Left ventricle myocardium inferior (tissue), 1 donor: ENCODE measurements around the gene KAT2A. TPM values are rescaled to one million over a fixed set of nuclear protein-coding genes. Genes with fewer than 3 reads are reported as not detected.

Experiments
- DNase-seq: peaks from one replicate; pipeline ENCODE4 v3.0.0-alpha.2; 2020
- H3K27ac ChIP-seq: fragments of 200-600 bp; replicated peaks from 2 replicates; pipeline ENCODE4 v1.8.0; 2021
- H3K27me3 ChIP-seq: fragments of 200-600 bp; 2 replicates; pipeline ENCODE4 v1.8.0; 2021; ENCODE audit warnings: low read depth
- H3K36me3 ChIP-seq: fragments of 200-600 bp; 2 replicates; pipeline ENCODE4 v1.8.0; 2021
- H3K4me1 ChIP-seq: fragments of 200-600 bp; 2 replicates; pipeline ENCODE4 v1.8.0; 2021
- H3K4me3 ChIP-seq: fragments of 200-600 bp; 2 replicates; pipeline ENCODE4 v1.8.0; 2021; ENCODE audit warnings: mild to moderate bottlenecking, moderate library complexity
- H3K9me3 ChIP-seq: fragments of 200-600 bp; replicated peaks from 2 replicates; pipeline ENCODE4 v1.8.0; 2021
- intact Hi-C: fragments of 100-400 bp; cut with micrococcal nuclease; formaldehyde crosslinking; loops from one replicate; pipeline ENCODE4 v1.11.0; 2022
- total RNA-seq: library from RNA; stranded (reverse); fragmentation: NEBNext Ultra II Directional; extraction: Animal tissue kit (Norgen Biotek cat#: 25700); gene quantifications from one replicate; pipeline ENCODE4 v1.2.1, GENCODE V29; 2021
- TF ChIP-seq, protein P1 (sequence below): fragments of 200-600 bp; IDR thresholded peaks from 2 replicates; pipeline ENCODE4 v1.8.0; 2021; ENCODE audit warnings: antibody characterized with exemption, mild to moderate bottlenecking, borderline replicate concordance
- donor health status: DM: no; HTN: yes; CAD: no; lungs with severe emphysema.

KAT2A gene
- total RNA-seq, 1 donor from 2014 or later, result 25.7 TPM

GRCh38 chr17:42138749-42139492 is 17.8 kb upstream of the KAT2A start:
- TF ChIP-seq, protein P1, sequence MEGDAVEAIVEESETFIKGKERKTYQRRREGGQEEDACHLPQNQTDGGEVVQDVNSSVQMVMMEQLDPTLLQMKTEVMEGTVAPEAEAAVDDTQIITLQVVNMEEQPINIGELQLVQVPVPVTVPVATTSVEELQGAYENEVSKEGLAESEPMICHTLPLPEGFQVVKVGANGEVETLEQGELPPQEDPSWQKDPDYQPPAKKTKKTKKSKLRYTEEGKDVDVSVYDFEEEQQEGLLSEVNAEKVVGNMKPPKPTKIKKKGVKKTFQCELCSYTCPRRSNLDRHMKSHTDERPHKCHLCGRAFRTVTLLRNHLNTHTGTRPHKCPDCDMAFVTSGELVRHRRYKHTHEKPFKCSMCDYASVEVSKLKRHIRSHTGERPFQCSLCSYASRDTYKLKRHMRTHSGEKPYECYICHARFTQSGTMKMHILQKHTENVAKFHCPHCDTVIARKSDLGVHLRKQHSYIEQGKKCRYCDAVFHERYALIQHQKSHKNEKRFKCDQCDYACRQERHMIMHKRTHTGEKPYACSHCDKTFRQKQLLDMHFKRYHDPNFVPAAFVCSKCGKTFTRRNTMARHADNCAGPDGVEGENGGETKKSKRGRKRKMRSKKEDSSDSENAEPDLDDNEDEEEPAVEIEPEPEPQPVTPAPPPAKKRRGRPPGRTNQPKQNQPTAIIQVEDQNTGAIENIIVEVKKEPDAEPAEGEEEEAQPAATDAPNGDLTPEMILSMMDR, result no peak
- DNase-seq, result no peak
- no peaks in the 10 kb centered on the region for H3K36me3 ChIP-seq
- intact Hi-C loops, result no loop called here
- peaks cover 96% of the 10 kb centered on the region for H3K4me1 ChIP-seq
- no peak overlapping the region for H3K4me3 ChIP-seq
- H3K27ac ChIP-seq, result peak overlapping the region; percentile 67
- H3K9me3 ChIP-seq, result no peaks in the 10 kb centered on the region
- H3K27me3 ChIP-seq, result no peaks in the 10 kb centered on the region

DNA sequence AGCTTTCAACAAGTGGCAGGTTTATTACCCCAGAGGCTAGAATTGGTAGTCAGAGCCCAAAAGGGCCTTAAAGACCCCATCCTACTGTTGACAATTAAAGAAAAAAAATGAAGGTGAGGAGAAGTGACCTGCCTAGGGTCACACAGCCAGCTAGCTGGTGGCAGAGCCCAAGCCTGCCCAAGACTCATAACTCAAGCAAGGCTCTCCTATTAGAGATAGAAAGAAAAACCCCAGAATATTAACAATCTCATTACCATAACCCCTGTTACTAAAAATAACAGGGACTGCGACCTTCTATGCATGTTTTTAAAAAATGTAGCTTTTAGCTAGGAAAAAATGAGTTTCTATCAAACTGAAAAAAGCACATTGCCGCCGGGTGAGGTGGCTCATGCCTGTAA is 15.5 kb upstream of the KAT2A start:
- Histone ChIP-seq H3K4me3 (peak overlapping the region; percentile 52), H3K4me1 (peaks cover 98% of the 10 kb centered on the region), H3K9me3 (no peaks in the 10 kb centered on the region), H3K27ac (peak overlapping the region; percentile 90), H3K27me3 (no peaks in the 10 kb centered on the region), H3K36me3 (no peaks in the 10 kb centered on the region)
- intact Hi-C loops, result no loop called here
- TF ChIP-seq, protein P1, result no peak
- no peak for DNase-seq

GRCh38 chr17:42135664-42136653 is 14.8 kb upstream of the KAT2A start:
- Histone ChIP-seq H3K9me3 (no peaks in the 10 kb centered on the region), H3K27me3 (no peaks in the 10 kb centered on the region), H3K27ac (peak overlapping the region; percentile 90), H3K4me3 (peak overlapping the region; percentile 52), H3K4me1 (peaks cover 98% of the 10 kb centered on the region), H3K36me3 (no peaks in the 10 kb centered on the region)
- intact Hi-C loops, result no loop called here
- TF ChIP-seq, protein P1, result no peak
- peak; percentile 75 for DNase-seq

DNA sequence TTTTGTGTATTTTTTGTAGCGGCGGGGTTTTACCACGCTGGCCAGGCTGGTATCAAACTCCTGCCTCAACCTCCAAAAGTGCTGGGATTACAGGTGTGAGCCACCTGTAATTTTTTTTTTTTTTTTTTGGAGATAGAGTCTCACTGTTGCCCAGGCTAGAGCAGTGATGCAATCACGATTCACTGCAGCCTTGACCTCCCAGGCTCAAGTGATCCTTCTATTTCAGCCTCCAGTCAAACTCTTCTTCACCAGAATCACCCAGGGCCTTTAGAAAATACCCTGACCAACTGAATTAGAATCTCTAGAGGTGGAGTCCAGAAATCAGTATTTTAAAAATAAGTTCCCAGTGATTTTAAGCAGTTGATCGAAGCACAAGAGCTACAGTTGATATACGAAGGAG is 14.0 kb upstream of the KAT2A start:
- Histone ChIP-seq H3K27me3 (no peaks in the 10 kb centered on the region), H3K4me3 (peak overlapping the region; percentile 52), H3K27ac (peak overlapping the region; percentile 90), H3K4me1 (peaks cover 100% of the 10 kb centered on the region), H3K36me3 (peaks cover 6% of the 10 kb centered on the region), H3K9me3 (no peaks in the 10 kb centered on the region)
- intact Hi-C loops, result no loop called here
- no peak for DNase-seq
- TF ChIP-seq, protein P1, result no peak

GRCh38 chr17:42133461-42134041 is 12.4 kb upstream of the KAT2A start:
- H3K27me3 ChIP-seq, result no peaks in the 10 kb centered on the region
- H3K9me3 ChIP-seq, result no peaks in the 10 kb centered on the region
- H3K36me3 ChIP-seq, result peaks cover 22% of the 10 kb centered on the region
- no peak for DNase-seq
- H3K4me3 ChIP-seq, result peak overlapping the region; percentile 30
- intact Hi-C loops, result no loop called here
- H3K27ac ChIP-seq, result peak overlapping the region; percentile 90
- H3K4me1 ChIP-seq, result peaks cover 100% of the 10 kb centered on the region
- TF ChIP-seq, protein P1, result no peak
